ENCODE data around the gene ARHGEF38.
"Not testable (repeated sequence)": the region's sequence is repeated elsewhere in the genome, so short reads cannot be mapped to it uniquely, and the experiment has no call there.

DNA sequence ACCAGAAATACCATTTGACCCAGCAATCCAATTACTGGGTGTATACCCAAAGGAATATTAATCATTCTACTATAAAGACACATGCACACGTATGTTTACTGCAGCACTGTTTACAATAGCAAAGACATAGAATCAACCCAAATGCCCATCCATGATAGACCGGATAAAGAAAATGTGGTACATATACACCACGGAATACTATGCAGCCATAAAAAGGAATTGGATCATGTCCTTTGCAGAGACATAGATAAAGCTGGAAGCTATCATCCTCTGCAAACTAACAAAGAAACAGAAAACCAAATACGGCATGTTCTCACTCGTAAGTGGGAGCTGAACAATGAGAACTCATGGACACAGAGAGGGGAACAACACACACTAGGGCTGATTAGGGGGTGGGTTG is 57.4 kb downstream of the ARHGEF38 start:
- not testable (repeated sequence) for TF ChIP-seq TAF1 (IDR thresholded peaks at IDR 0.05; ENCODE audit: low read depth, low read length); POLR2AphosphoS5 (IDR thresholded peaks at IDR 0.05; ENCODE audit: low read depth, low read length); POLR2A (IDR thresholded peaks at IDR 0.05; ENCODE audit: low read depth, low read length); POU2F2 (IDR thresholded peaks at IDR 0.05; ENCODE audit: low read depth, low read length); PAX5 (IDR thresholded peaks at IDR 0.05; ENCODE audit: insufficient read depth, low read length, severe bottlenecking)

All from GM12891 (cell line).